Measurements from ENCODE around the gene CACFD1.
"Not testable (repeated sequence)": the region's sequence is repeated elsewhere in the genome, so short reads cannot be mapped to it uniquely, and the experiment has no call there.

Gene CACFD1

DNA sequence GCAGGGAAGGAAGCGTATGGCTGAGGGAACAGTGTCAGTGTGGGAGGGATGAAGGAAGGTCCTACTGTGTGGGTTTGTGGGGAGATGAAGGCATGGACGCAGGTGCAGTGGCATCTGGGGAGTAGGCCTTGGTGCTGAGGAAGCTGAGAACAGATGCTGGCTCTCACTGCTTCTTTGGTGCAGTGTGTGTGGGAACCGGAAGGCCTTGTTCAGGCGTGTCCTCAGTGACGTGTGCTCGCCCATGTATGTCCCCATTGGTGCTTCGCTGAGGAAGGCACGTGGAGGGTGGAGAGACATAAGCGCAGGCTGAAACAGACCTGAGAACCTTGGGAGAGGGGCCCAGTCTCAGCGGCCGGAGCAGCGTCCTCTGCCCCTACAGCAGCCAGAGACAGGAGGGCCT lies 18.9 kb upstream of the CACFD1 start:
- DNase-seq (ENCODE audit: low read depth), result no peak

DNA sequence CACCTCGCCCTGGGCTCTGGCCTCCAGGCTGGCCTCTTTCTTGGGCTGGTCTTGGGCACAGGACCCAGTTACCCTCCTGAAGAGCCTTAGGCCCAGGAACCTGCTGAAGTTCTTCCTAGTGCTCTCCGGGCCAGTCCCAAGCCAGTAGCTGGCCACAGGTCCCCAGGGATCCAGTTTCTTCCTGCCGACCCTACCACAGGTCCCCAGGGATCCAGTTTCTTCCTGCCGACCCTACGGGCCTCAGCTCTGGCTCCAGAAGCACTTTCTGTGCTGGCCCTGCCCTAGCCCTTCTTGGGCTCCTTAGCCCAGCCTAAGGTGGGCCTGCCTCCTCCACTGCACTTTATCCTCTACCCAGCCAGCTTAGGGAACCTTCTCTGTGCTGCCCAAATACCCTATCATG lies 18.2 kb upstream of the CACFD1 start:
- no peak for DNase-seq (ENCODE audit: low read depth)

DNA sequence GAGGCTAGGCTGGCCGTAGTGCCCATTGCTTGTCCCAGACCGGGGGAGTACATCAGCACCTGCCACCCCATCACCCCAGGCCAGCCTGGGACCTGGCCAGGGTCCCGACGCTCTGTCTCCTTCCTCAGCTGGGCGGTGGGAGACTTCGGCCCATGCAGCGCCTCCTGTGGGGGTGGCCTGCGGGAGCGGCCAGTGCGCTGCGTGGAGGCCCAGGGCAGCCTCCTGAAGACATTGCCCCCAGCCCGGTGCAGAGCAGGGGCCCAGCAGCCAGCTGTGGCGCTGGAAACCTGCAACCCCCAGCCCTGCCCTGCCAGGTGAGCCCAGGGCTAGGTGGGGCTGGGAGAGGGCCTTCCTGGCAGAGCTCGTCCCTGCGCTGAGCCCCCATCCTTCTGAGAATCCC lies 16.5 kb upstream of the CACFD1 start:
- no peak for DNase-seq (ENCODE audit: low read depth)

DNA sequence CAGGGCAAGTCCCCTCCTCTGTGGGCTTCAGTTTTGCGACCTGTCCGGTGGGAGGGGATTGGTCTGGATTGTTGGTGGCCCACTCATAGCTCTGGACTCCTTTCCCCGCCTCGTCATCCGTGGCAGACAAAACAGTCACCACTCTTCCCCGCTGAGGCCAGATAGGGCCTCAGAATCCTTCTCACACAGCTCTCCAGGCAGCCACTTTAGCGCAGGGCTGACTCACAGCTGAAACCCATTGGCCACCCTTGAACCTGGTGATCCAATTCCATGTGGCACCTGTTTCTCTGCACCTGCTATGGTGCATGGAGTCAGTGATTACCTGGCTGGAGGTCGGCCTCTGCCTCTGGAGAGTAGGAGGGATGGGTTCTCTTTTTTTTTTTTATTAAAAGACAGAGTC lies 15.8 kb upstream of the CACFD1 start:
- DNase-seq (ENCODE audit: low read depth), result no peak

DNA sequence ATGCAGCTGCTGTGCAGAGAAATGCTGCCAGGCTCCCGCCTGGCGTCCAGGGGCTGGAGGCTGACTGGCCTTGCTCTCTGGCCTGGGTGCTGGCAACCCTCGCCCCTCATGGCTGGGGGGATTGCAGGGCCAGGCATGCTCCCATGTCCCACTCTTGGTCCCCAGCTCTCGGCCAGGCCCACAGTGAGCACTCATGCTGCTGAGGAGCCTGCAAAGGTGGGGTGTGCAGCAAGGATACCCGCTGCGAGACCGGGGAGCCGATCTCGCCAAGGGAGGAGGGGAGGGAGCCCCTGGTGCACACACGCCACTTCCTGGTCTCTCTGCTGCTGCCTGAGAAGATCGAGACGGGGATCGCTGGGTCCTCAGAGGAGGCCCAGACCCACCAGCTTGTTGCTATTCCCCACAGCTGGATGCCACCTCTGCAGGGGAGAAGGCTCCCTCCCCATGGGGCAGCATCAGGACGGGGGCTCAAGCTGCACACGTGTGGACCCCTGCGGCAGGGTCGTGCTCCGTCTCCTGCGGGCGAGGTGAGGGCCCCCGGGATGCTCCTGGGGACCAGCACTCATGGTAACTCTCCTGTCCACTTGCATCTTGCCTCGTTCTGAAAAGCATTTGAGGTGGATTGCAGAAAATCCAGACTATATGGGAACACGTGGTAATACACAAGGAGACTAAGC lies 14.3 kb upstream of the CACFD1 start:
- DNase-seq (ENCODE audit: low read depth), result no peak

DNA sequence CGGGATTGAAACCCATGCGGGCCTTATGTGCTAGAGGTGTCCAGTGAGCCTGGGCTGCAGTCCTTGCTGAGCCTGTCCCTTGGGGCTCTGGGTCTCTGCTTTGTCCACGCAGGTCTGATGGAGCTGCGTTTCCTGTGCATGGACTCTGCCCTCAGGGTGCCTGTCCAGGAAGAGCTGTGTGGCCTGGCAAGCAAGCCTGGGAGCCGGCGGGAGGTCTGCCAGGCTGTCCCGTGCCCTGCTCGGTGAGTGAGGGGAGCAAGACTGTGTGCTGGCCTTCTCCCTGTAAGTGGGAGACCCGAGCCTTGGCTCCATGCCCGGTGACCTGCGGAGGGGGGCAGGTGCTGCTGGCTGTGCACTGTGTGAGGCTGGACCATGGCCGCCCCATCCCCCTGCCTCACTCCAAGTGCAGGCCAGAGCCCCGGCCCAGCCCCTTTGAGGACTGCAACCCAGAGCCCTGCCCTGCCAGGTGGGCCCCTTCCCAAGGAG lies 11.2 kb upstream of the CACFD1 start:
- no peak for DNase-seq (ENCODE audit: low read depth)

DNA sequence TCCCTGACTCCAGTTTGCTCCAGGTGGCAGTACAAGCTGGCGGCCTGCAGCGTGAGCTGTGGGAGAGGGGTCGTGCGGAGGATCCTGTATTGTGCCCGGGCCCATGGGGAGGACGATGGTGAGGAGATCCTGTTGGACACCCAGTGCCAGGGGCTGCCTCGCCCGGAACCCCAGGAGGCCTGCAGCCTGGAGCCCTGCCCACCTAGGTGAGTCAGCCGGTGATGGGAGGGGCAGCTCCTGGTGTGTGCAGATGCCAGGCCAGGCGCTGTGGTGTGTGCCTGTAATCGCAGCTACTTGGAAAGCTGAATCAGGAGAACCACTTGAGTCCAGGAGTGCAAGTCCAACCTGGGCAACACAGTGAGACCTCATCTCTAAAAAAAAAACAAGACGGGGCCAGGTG lies 10.0 kb upstream of the CACFD1 start:
- no peak for DNase-seq (ENCODE audit: low read depth)

DNA sequence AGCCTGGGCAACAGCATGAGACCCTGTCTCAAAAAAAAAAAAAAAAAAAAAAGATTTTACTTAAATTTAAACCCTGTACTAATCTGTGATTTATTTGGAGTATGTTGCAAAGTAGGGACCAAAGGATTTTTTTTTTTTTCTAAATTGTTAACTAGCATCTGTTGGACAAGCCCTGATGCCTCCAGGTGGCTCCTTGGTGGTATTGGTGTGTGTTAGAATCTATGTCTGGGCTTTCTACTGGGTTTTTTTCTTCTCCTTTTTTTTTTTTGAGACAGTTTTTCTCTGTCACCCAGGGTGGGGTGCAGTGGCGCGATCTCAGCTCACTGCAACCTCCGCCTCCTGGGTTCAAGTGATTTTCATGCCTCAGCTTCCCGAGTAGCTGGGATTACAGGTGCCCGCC lies 7.9 kb upstream of the CACFD1 start:
- not testable (repeated sequence) for DNase-seq (ENCODE audit: low read depth)

DNA sequence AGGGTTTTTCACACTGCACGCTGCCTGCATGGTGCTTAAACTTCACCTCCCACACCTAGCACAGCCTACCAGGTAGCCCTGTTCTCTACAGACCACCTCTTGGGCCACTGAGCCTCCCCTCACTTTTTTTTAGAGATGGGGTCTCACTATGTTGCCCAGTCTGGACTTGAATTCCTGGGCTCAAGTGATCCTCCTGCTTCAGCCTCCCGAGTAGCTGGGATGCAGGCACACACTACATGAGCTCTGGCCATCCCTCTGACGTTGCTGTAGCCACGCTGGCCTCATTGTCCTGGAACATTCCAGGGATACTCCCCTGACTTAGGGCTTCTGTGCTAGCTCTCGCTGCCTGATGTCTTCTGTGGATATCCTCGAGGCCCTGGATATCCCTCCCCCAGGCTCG lies 7.2 kb upstream of the CACFD1 start:
- DNase-seq (ENCODE audit: low read depth), result no peak

DNA sequence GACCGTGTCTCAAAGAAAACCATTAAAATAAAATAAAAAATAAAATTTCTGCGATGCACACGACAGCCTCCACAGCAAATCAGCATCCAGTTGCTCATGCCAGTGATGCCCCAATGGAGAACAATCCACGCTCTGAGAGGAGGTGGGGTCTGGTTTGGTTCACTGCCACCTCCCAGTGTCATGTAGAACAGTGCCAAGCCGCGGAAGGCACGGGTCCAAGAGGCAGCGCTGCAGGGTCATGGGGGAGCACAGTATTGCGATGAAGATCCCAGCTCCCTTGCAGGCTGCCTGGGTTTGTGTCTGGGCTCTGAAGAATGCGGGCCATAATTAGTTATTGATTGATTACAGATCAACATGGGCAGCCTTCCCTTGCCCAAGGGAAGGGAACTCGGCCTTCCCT lies 6.1 kb upstream of the CACFD1 start:
- DNase-seq (ENCODE audit: low read depth), result no peak

DNA sequence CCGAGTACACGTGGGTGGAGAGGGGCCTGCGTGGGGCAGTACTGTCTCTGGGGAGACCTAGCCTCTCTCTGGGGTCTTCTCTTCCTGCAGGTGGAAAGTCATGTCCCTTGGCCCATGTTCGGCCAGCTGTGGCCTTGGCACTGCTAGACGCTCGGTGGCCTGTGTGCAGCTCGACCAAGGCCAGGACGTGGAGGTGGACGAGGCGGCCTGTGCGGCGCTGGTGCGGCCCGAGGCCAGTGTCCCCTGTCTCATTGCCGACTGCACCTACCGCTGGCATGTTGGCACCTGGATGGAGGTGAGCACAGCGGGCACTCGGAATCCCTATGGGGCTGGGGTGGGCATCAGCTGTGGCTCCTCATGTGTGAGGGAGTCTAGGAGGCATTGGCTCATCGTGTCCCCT lies 5.5 kb upstream of the CACFD1 start:
- no peak for DNase-seq (ENCODE audit: low read depth)

DNA sequence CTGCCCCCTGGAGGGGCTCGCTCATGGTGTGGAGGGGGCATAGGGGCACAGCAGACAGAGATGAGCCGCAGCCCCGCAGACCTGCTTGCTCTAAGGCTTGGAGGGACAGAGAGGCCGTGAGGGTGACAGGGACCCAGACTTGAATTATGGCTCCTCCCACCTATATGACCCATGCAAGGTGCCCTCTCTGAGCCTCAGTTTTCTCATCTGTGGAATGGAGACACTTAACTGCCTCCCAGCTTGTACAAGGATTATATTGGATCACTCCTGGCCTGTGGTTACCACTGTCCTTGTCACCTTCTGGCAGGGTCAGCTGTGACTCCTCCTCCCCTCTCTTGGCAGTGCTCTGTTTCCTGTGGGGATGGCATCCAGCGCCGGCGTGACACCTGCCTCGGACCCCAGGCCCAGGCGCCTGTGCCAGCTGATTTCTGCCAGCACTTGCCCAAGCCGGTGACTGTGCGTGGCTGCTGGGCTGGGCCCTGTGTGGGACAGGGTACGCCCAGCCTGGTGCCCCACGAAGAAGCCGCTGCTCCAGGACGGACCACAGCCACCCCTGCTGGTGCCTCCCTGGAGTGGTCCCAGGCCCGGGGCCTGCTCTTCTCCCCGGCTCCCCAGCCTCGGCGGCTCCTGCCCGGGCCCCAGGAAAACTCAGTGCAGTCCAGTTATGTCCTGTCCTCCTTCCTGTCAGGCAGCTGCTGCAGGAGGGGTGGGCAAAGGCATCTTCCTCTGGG lies 4.7 kb upstream of the CACFD1 start:
- no peak for DNase-seq (ENCODE audit: low read depth)

DNA sequence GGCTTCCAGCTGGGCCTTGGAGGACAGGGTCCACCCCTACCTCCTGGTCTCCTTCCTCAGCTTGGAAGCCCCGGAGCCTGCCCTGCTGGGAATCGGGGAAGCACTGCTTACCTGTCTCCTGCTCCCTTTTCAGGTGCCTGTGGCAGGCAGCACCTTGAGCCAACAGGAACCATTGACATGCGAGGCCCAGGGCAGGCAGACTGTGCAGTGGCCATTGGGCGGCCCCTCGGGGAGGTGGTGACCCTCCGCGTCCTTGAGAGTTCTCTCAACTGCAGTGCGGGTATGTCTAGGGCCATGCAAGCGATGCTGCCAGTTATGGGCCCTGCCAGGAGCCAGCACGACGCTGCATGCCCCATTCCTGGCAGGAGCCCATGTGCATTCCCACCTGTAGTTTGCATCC lies 3.8 kb upstream of the CACFD1 start:
- DNase-seq (ENCODE audit: low read depth), result no peak

DNA sequence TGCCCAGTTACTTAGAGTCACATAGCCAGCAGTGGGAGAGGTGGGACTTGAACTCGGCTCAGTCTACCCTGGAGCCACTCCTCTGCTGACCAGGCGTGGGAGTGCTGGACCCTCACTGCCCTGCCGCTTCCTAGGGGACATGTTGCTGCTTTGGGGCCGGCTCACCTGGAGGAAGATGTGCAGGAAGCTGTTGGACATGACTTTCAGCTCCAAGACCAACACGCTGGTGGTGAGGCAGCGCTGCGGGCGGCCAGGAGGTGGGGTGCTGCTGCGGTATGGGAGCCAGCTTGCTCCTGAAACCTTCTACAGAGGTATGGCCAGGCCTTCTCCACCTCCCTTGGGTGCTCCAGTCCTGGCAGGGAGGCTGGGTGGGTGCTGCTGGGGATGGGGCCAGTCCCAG lies 3.4 kb upstream of the CACFD1 start:
- DNase-seq (ENCODE audit: low read depth), result no peak

DNA sequence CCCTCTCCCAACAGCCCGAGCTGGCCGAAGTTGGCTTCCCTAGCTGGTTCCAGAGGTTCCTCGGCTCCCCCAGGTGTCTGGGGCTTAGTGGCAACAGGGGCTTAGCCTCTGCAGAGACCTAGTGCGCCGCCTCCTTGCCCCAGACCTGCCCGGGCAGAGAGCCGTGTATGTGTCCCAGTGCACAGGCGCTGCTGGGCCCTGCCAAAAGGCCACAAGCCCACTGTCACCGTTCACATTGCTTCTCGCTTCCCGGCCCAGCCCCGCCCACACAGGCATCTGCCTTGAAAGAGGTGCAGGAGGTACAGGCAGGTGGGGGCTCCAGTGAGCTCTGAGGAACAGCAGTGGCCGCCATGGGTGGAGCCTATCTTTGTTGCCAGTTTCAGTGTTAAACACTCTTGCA lies 2.5 kb upstream of the CACFD1 start:
- DNase-seq (ENCODE audit: low read depth), result no peak

DNA sequence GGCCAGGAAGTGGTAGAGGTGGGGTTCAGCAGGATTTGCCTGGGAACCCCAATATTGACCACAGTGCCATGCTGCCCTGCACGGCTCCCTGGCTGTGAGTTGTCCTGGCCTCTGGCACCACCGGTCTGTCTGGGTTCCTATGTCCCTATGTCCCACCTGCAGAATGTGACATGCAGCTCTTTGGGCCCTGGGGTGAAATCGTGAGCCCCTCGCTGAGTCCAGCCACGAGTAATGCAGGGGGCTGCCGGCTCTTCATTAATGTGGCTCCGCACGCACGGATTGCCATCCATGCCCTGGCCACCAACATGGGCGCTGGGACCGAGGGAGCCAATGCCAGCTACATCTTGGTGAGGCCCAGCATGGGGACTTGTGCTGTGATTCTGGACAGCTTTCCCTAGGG lies 2.0 kb upstream of the CACFD1 start:
- no peak for DNase-seq (ENCODE audit: low read depth)

DNA sequence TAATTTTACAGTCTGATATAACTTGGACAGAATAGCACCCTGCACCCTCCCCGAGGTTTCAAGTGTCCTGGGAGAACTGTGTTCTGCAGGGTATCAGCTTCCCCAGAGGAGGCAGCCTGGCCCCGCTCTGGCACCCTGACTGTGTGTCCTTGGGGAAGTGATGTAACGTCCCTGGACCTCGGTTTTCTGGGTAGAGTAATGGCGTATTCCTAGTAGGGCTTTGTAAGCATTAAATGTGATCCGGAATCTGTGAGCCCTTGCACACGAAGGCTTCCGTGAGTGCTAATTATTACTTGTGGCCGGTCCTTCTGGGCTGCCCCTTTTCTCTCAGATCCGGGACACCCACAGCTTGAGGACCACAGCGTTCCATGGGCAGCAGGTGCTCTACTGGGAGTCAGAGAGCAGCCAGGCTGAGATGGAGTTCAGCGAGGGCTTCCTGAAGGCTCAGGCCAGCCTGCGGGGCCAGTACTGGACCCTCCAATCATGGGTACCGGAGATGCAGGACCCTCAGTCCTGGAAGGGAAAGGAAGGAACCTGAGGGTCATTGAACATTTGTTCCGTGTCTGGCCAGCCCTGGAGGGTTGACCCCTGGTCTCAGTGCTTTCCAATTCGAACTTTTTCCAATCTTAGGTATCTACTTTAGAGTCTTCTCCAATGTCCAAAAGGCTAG lies 1.0 kb upstream of the CACFD1 start:
- no peak for DNase-seq (ENCODE audit: low read depth)

DNA sequence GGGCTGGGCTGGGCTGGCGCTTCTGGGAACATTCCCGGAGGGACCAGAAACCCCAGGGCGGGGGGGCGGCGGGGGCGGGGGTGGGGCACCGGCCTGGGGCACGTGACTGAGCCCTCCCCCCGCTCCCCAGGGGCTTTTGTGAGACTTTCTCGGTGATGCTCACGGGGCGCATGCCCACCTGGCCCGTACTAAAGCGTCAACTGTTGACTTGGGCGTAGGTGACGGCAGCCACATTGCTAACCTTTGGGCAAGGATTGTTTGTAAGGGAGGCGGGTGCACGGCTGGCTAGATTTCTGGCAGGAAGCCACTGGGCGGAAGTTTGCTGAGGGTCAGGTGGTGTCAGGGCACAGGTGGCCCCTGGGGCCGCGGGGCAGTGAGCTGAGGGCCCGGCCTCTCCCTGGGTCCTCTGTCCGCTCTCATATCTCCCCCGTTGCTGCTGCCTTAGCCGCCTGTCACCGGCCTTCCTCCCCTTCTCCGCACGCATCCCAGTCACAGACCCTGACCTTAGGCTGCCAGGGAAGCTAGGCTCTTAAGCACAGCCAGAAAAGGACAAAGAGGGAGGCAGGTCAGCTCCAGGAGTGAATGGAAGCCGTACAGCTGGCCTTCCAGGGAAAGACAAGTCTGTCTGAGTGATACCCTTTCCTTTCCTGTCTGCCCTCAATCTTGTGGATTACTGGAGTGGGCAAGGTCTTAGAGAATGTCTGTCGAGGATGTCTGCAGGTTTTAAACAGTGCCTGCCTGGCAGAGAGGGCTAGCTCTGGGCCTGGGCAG lies 812 bp downstream of the CACFD1 start:
- DNase-seq (ENCODE audit: low read depth), result no peak

DNA sequence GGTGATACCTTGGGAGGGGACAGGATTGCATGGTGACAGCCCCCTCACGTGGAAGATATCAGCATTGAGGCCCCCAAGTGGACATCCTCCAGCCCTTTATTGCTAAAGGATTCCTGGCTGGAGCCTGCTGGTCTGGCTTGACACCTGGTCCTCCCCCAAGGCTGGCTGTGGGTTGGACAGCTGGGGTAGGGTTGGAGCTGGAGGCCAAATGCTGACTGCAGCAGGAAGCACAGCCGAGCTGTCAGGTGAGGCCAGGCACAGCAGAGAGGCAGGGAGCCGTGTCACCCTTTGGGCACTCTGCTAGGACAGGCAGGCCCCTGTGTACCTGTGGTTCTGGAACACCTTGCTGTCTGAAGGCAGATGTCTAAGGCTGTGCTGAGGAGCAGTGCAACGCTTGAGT lies 2.2 kb downstream of the CACFD1 start:
- no peak for DNase-seq (ENCODE audit: low read depth)

DNA sequence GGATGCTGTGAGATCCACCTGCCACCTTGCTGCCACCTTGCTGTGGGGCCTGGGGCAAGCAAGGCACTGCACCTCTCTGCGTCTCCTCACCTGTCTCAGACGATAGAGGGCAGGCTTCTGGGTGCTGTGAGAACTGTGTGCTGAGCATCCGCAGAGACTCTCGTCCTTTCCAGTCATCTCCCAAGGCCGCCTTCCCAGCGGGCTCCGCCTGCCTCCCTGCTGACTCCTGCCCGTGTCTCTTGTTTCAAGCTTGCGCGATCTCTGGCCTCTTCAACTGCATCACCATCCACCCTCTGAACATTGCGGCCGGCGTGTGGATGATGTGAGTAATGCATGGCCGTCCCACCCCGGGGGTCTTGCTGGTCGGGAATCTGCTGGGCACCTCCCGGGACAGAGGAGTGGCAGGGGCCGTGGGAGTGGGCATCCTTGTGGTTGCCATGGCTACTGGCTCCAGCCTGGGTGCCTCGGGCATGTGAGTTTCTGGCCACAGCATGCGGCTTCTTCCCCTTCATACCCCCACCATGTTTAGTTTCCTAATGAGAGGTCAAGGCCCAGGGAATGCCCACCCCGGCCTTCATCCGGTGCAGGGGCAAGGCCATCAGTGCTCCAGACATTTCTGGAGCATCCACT lies 3.6 kb downstream of the CACFD1 start:
- no peak for DNase-seq (ENCODE audit: low read depth)

DNA sequence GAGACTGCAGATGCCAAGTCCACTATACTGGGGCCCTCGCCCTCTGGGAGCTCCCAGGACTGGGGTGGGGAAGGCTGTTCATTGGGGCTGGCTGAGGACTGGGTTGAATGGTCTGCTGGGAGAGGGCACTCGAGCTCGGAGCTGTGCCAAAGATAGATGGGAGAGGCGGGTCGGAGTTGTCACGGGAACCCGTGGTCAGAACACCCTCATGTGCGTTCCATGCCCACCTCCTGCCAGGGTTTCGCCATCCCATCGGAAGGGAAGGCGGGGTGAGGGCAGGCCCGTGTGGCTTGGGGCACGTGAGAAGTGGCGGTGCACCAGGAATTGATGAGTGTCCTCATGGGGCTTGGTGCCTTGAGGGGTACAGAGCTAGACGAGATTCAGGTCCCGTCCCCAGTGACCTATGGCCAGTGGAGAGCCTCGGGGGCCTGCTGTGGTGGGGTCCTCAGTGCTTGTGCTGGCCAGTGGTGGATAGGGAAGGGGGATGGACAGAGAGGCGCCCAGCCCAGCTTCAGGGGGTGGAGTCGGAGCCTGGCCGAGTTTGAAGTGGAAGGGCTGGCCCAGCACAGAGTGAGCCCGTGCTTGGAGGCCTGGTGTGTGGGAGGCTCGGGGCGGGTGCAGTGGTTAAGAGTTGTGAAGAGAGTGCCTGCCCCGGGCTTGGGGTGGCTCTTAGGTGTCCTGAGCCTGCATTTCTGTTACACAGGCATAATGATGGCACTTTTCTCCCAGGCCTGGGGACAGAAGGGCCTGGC lies 4.3 kb downstream of the CACFD1 start:
- no peak for DNase-seq (ENCODE audit: low read depth)
